ENCODE data around the gene ROPN1. TPM values are rescaled to one million over a fixed set of nuclear protein-coding genes. Genes with fewer than 3 reads are reported as not detected.
A peak's percentile ranks its signal among the peaks of the same experiment; 100 is the strongest.
"Not testable (repeated sequence)": the region's sequence is repeated elsewhere in the genome, so short reads cannot be mapped to it uniquely, and the experiment has no call there.

The ROPN1 gene
- total RNA-seq, 3 donors from 2014 or later = 0.41 to 2.0 (median 0.58) TPM

- no peaks in the 10 kb centered on the region for H3K9me3 ChIP-seq
- no peaks in the 10 kb centered on the region for H3K36me3 ChIP-seq (ENCODE audit: low read depth)
- DNase-seq = no peak
- H3K4me3 ChIP-seq = no peak overlapping the region
- no peak for ATAC-seq
- intact Hi-C loops (cut with DNase I, micrococcal nuclease) = no loop called here
- peaks cover 9% of the 10 kb centered on the region for H3K4me1 ChIP-seq (ENCODE audit: low read depth)
- no peak for TF ChIP-seq CTCF (IDR thresholded peaks at IDR 0.05)
These were observed 11.4 kb downstream of the ROPN1 start for GRCh38 chr3:123980539-123980938.

GRCh38 chr3:123979525-123980501 is 12.1 kb downstream of the ROPN1 start:
- H3K4me1 ChIP-seq (ENCODE audit: low read depth); intact Hi-C loops (cut with DNase I, micrococcal nuclease); H3K4me3 ChIP-seq; H3K36me3 ChIP-seq (ENCODE audit: low read depth); H3K9me3 ChIP-seq: not testable (repeated sequence)
- TF ChIP-seq CTCF (IDR thresholded peaks at IDR 0.05) = peak; percentile 65
- ATAC-seq (peak; percentile 90), DNase-seq (peak; percentile 40 to 57 (median 47))

GRCh38 chr3:123976904-123977303 is 15.0 kb downstream of the ROPN1 start:
- intact Hi-C loops (cut with DNase I, micrococcal nuclease); ATAC-seq; DNase-seq; H3K36me3 ChIP-seq (ENCODE audit: low read depth); H3K9me3 ChIP-seq; H3K4me1 ChIP-seq (ENCODE audit: low read depth); H3K4me3 ChIP-seq: not testable (repeated sequence)

GRCh38 chr3:123976181-123976898 is 15.6 kb downstream of the ROPN1 start:
- H3K9me3 ChIP-seq; H3K36me3 ChIP-seq (ENCODE audit: low read depth); H3K4me3 ChIP-seq; DNase-seq; intact Hi-C loops (cut with DNase I, micrococcal nuclease); H3K4me1 ChIP-seq (ENCODE audit: low read depth): not testable (repeated sequence)
- ATAC-seq = peak; percentile 44

GRCh38 chr3:123975030-123975429 is 16.9 kb downstream of the ROPN1 start:
- DNase-seq = not testable (repeated sequence)

GRCh38 chr3:123971406-123971805 is 20.5 kb downstream of the ROPN1 start:
- DNase-seq (no peak), ATAC-seq (no peak)
- no peaks in the 10 kb centered on the region for H3K4me1 ChIP-seq (ENCODE audit: low read depth)
- intact Hi-C loops (cut with DNase I, micrococcal nuclease) = no loop called here
- H3K4me3 ChIP-seq = no peak overlapping the region
- no peak for TF ChIP-seq CTCF (IDR thresholded peaks at IDR 0.05)
- H3K36me3 ChIP-seq (ENCODE audit: low read depth) = no peaks in the 10 kb centered on the region
- H3K9me3 ChIP-seq = no peaks in the 10 kb centered on the region

More at GRCh38 chr3:123975030-123975429, 16.9 kb downstream of the ROPN1 start:
- H3K9me3 ChIP-seq; ATAC-seq; H3K4me1 ChIP-seq (ENCODE audit: low read depth); intact Hi-C loops (cut with DNase I, micrococcal nuclease); H3K4me3 ChIP-seq; H3K36me3 ChIP-seq (ENCODE audit: low read depth): not testable (repeated sequence)

GRCh38 chr3:123967260-123967659 is 24.7 kb downstream of the ROPN1 start:
- H3K36me3 ChIP-seq (ENCODE audit: low read depth); DNase-seq; H3K9me3 ChIP-seq; H3K4me1 ChIP-seq (ENCODE audit: low read depth); H3K4me3 ChIP-seq; ATAC-seq; intact Hi-C loops (cut with DNase I, micrococcal nuclease): not testable (repeated sequence)

- DNase-seq; H3K4me3 ChIP-seq; H3K4me1 ChIP-seq (ENCODE audit: low read depth); intact Hi-C loops (cut with DNase I, micrococcal nuclease); H3K9me3 ChIP-seq; H3K36me3 ChIP-seq (ENCODE audit: low read depth): not testable (repeated sequence)
- peak; percentile 31 for ATAC-seq
These were observed 25.1 kb downstream of the ROPN1 start for GRCh38 chr3:123966799-123967198.

- H3K36me3 ChIP-seq (ENCODE audit: low read depth); H3K9me3 ChIP-seq; H3K4me3 ChIP-seq; ATAC-seq; intact Hi-C loops (cut with DNase I, micrococcal nuclease); H3K4me1 ChIP-seq (ENCODE audit: low read depth); DNase-seq: not testable (repeated sequence)
These were observed 27.1 kb downstream of the ROPN1 start for GRCh38 chr3:123964793-123965192.

Data from mucosa of descending colon (tissue), 3 donors.